WERI-Rb-1 (cell line): ENCODE measurements around the gene SP6.

Experiments used
- DNase-seq: peaks from one replicate; pipeline ENCODE4 v3.0.0-alpha.2; 2020
- H3K27ac ChIP-seq: fragments of 250-450 bp; sonication (Bioruptor Pico); 2 replicates; pipeline ENCODE4 v1.5.1; 2020; ENCODE audit warnings: mild to moderate bottlenecking, moderate library complexity
- H3K27me3 ChIP-seq: fragments of 250-450 bp; sonication (Bioruptor Pico); 2 replicates; pipeline ENCODE4 v1.5.1; 2021; ENCODE audit warnings: mild to moderate bottlenecking, low read depth, moderate library complexity; ENCODE audit not compliant: insufficient read depth, severe bottlenecking
- H3K36me3 ChIP-seq: fragments of 250-450 bp; sonication (Bioruptor Pico); 2 replicates; pipeline ENCODE4 v1.5.1; 2020; ENCODE audit warnings: mild to moderate bottlenecking, moderate library complexity
- H3K4me3 ChIP-seq: 2 replicates; pipeline ENCODE4 v1.5.1; 2011; ENCODE audit warnings: low read depth, mild to moderate bottlenecking, control low read depth, low read length
- H3K9me3 ChIP-seq: fragments of 250-450 bp; sonication (Bioruptor Pico); 2 replicates; pipeline ENCODE4 v1.5.1; 2021; ENCODE audit warnings: mild to moderate bottlenecking, moderate library complexity; ENCODE audit not compliant: severe bottlenecking
- CTCF ChIP-seq: IDR thresholded peaks from 2 replicates; pipeline ENCODE4 v1.5.1; 2011; ENCODE audit warnings: low read depth, mild to moderate bottlenecking, control low read depth, inconsistent platforms, low read length

SP6 gene

GRCh38 chr17:47847341-47848197 is 3.4 kb downstream of the SP6 start:
- Histone ChIP-seq H3K4me3 (no peak overlapping the region), H3K27ac (no peak overlapping the region), H3K27me3 (no peaks in the 10 kb centered on the region), H3K9me3 (no peaks in the 10 kb centered on the region), H3K36me3 (peaks cover 17% of the 10 kb centered on the region)
- TF ChIP-seq CTCF: peak; percentile 73
- DNase-seq: no peak

- Histone ChIP-seq H3K27ac (no peak overlapping the region), H3K9me3 (no peaks in the 10 kb centered on the region), H3K36me3 (peaks cover 17% of the 10 kb centered on the region), H3K4me3 (no peak overlapping the region), H3K27me3 (no peaks in the 10 kb centered on the region)
- no peak for DNase-seq
- TF ChIP-seq CTCF: no peak
These were observed 4.1 kb downstream of the SP6 start for GRCh38 chr17:47846716-47847340.

GRCh38 chr17:47845716-47846075 is 5.3 kb downstream of the SP6 start:
- H3K27ac ChIP-seq: no peak overlapping the region
- DNase-seq: no peak
- no peak overlapping the region for H3K4me3 ChIP-seq
- no peak for TF ChIP-seq CTCF
- no peaks in the 10 kb centered on the region for H3K27me3 ChIP-seq
- peaks cover 17% of the 10 kb centered on the region for H3K36me3 ChIP-seq
- H3K9me3 ChIP-seq: no peaks in the 10 kb centered on the region

GRCh38 chr17:47844814-47845715 is 5.9 kb downstream of the SP6 start:
- no peak for DNase-seq

GRCh38 chr17:47844227-47844626 is 6.7 kb downstream of the SP6 start:
- no peak for DNase-seq
- Histone ChIP-seq H3K4me3 (no peak overlapping the region), H3K27ac (no peak overlapping the region), H3K36me3 (peaks cover 27% of the 10 kb centered on the region), H3K9me3 (no peaks in the 10 kb centered on the region), H3K27me3 (no peaks in the 10 kb centered on the region)
- TF ChIP-seq CTCF: no peak

More at GRCh38 chr17:47844814-47845715, 5.9 kb downstream of the SP6 start:
- no peak overlapping the region for H3K4me3 ChIP-seq
- TF ChIP-seq CTCF: peak; percentile 34; the same call in 1 of the 2 replicates
- H3K27ac ChIP-seq: no peak overlapping the region
- peaks cover 22% of the 10 kb centered on the region for H3K36me3 ChIP-seq
- no peaks in the 10 kb centered on the region for H3K27me3 ChIP-seq
- H3K9me3 ChIP-seq: no peaks in the 10 kb centered on the region
